Keratinocyte (primary cell): ENCODE data around the gene CCDC88B.

Experiments
- EZH2 ChIP-seq: IDR thresholded peaks from one replicate; pipeline ENCODE4 v1.6.1; 2012; ENCODE audit warnings: inconsistent platforms, mild to moderate bottlenecking, low read length, moderate library complexity
- TF ChIP-seq, protein P1 (sequence below), 3 experiments: IDR thresholded peaks in 1 of 3; conservative IDR thresholded peaks in 1 of 3; optimal IDR thresholded peaks in 1 of 3; 2 replicates in 2 of 3; 3 replicates in 1 of 3; pipeline versions ENCODE3 to v1.5.1; 2011; ENCODE audit warnings: low read length in 3 of 3, mild to moderate bottlenecking in 3 of 3, moderate library complexity in 2 of 3, control low read depth in 1 of 3, inconsistent platforms in 1 of 3; ENCODE audit not compliant: insufficient read depth in 2 of 3; ENCODE audit errors: extremely low read depth in 1 of 3

DNA sequence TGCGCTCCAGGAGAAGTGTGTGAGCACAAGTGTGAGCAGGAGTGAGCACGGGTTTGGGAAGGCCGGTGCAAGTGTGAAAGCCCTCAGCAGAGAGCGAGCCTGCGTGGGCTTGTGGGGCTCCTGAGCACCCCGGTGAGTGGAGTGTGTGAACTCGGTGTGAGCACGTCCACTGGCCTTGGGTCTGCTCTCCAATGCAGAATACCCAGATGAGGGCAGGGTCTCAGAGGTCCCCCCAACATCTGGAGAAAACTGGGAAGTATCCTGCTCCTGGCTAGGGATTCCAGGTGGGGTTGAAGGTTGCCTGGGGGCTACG lies 33.5 kb upstream of the CCDC88B start:
- TF ChIP-seq, protein P1, sequence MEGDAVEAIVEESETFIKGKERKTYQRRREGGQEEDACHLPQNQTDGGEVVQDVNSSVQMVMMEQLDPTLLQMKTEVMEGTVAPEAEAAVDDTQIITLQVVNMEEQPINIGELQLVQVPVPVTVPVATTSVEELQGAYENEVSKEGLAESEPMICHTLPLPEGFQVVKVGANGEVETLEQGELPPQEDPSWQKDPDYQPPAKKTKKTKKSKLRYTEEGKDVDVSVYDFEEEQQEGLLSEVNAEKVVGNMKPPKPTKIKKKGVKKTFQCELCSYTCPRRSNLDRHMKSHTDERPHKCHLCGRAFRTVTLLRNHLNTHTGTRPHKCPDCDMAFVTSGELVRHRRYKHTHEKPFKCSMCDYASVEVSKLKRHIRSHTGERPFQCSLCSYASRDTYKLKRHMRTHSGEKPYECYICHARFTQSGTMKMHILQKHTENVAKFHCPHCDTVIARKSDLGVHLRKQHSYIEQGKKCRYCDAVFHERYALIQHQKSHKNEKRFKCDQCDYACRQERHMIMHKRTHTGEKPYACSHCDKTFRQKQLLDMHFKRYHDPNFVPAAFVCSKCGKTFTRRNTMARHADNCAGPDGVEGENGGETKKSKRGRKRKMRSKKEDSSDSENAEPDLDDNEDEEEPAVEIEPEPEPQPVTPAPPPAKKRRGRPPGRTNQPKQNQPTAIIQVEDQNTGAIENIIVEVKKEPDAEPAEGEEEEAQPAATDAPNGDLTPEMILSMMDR (optimal IDR thresholded peaks at IDR 0.05 in 1 of 3, IDR thresholded peaks at IDR 0.05 in 1 of 3, conservative IDR thresholded peaks at IDR 0.05 in 1 of 3; ENCODE audit: extremely low read depth in 1 of 3, insufficient read depth in 2 of 3, low read length in 3 of 3) = no peak
- TF ChIP-seq EZH2 = no peak
